ENCODE results near the gene LAMC1. TPM values are rescaled to one million over a fixed set of nuclear protein-coding genes. Genes with fewer than 3 reads are reported as not detected.

Gene LAMC1
- total RNA-seq, 1 experiment from 2014 or later, result 113 TPM

- H3K27me3 ChIP-seq (ENCODE audit: control insufficient read depth, insufficient read depth, low read length), result no peaks in the 10 kb centered on the region
- DNase-seq (ENCODE audit: low read depth, low spot score) (no peak), ATAC-seq (no peak)
- no peak overlapping the region for H3K4me3 ChIP-seq (ENCODE audit: low read depth in 2 of 2, low read length in 2 of 2)
- ChIA-PET CTCF (no interaction called here), POLR2A (no interaction called here)
- BruUV-seq (replicated peaks), result no TSS peak
- intact Hi-C loops (cut with micrococcal nuclease; ENCODE audit: unreplicated experiment), result no loop called here
- in situ Hi-C loops (cut with HindIII; ENCODE audit: low pct_unique_long_range_greater_than_20kb, low sequenced_read_pairs), result no loop called here
- H3K9me3 ChIP-seq (ENCODE audit: control insufficient read depth, insufficient read depth, low read depth, low read length), result no peaks in the 10 kb centered on the region
- no peak overlapping the region for H3K27ac ChIP-seq (ENCODE audit: low read length)
- no peaks in the 10 kb centered on the region for H3K36me3 ChIP-seq (ENCODE audit: control insufficient read depth, insufficient read depth, low read length)
- TF ChIP-seq REST (IDR thresholded peaks at IDR 0.05; ENCODE audit: insufficient read depth in 1 of 2, low read depth in 2 of 2, low read length in 1 of 2) (no peak), CTCF (IDR thresholded peaks at IDR 0.05) (no peak), TCF7L2 (IDR thresholded peaks at IDR 0.05; ENCODE audit: low read depth, low read length) (no peak), SIN3A (IDR thresholded peaks at IDR 0.05; ENCODE audit: borderline replicate concordance, insufficient read depth, low read depth, low read length) (no peak), POLR2AphosphoS5 (IDR thresholded peaks at IDR 0.05; ENCODE audit: low read depth, low read length) (no peak)
- H3K4me1 ChIP-seq (ENCODE audit: control insufficient read depth, insufficient read depth, low read length), result peaks cover 12% of the 10 kb centered on the region
Measured at GRCh38 chr1:183167676-183168075, 144.5 kb downstream of the LAMC1 start.

- H3K27ac ChIP-seq (ENCODE audit: low read length), result no peak overlapping the region
- H3K4me1 ChIP-seq (ENCODE audit: control insufficient read depth, insufficient read depth, low read length), result peaks cover 11% of the 10 kb centered on the region
- no peak overlapping the region for H3K4me3 ChIP-seq (ENCODE audit: low read depth in 2 of 2, low read length in 2 of 2)
- DNase-seq (ENCODE audit: low read depth, low spot score) (no peak), ATAC-seq (no peak)
- BruUV-seq (replicated peaks), result no TSS peak
- H3K9me3 ChIP-seq (ENCODE audit: control insufficient read depth, insufficient read depth, low read depth, low read length), result no peaks in the 10 kb centered on the region
- H3K36me3 ChIP-seq (ENCODE audit: control insufficient read depth, insufficient read depth, low read length), result no peaks in the 10 kb centered on the region
- ChIA-PET CTCF (no interaction called here), POLR2A (no interaction called here)
- in situ Hi-C loops (cut with HindIII; ENCODE audit: low pct_unique_long_range_greater_than_20kb, low sequenced_read_pairs), result no loop called here
- no peaks in the 10 kb centered on the region for H3K27me3 ChIP-seq (ENCODE audit: control insufficient read depth, insufficient read depth, low read length)
- intact Hi-C loops (cut with micrococcal nuclease; ENCODE audit: unreplicated experiment), result no loop called here
- TF ChIP-seq TCF7L2 (IDR thresholded peaks at IDR 0.05; ENCODE audit: low read depth, low read length), result no peak
- TF ChIP-seq CTCF (IDR thresholded peaks at IDR 0.05), result no peak
- no peak for TF ChIP-seq SIN3A (IDR thresholded peaks at IDR 0.05; ENCODE audit: borderline replicate concordance, insufficient read depth, low read depth, low read length)
- no peak for TF ChIP-seq POLR2AphosphoS5 (IDR thresholded peaks at IDR 0.05; ENCODE audit: low read depth, low read length)
- TF ChIP-seq REST (IDR thresholded peaks at IDR 0.05; ENCODE audit: insufficient read depth in 1 of 2, low read depth in 2 of 2, low read length in 1 of 2), result no peak
Measured at GRCh38 chr1:183168308-183168707, 145.1 kb downstream of the LAMC1 start.

All from Panc1 (cell line).